NCI-H2196 treated with DMSO at 0.1 percent for 48 hours (cell line): ENCODE measurements around the gene MAN2B1.
A peak's percentile ranks its signal among the peaks of the same experiment; 100 is the strongest.
"Not testable (repeated sequence)": the region's sequence is repeated elsewhere in the genome, so short reads cannot be mapped to it uniquely, and the experiment has no call there.

Source experiments
- DNase-seq: peaks from one replicate; lab custom pipeline; 2025; ENCODE audit not compliant: unreplicated experiment; lab: John Stamatoyannopoulos, UW

Gene MAN2B1

GRCh38 chr19:12689581-12690216 lies 23.2 kb upstream of the MAN2B1 start:
- DNase-seq = no peak

GRCh38 chr19:12689012-12689411 lies 22.5 kb upstream of the MAN2B1 start:
- no peak for DNase-seq

GRCh38 chr19:12687496-12688196 lies 21.1 kb upstream of the MAN2B1 start, which contains the start of gene GNG14:
Gene GNG14, plus strand, starts transcription at chr19:12687998. Its CDS starts 51 bp downstream, at chr19:12688049.
- no peak for DNase-seq

- no peak for DNase-seq
Measured at GRCh38 chr19:12685831-12686230, 19.3 kb upstream of the MAN2B1 start.

- DNase-seq = peak; percentile 99
Measured at GRCh38 chr19:12681074-12681987, 14.8 kb upstream of the MAN2B1 start, which contains the start of gene DHPS. Gene DHPS, minus strand, starts transcription at chr19:12681880. Its CDS starts 114 bp downstream, at chr19:12681766.

- no peak for DNase-seq
Measured at GRCh38 chr19:12680034-12680433, 13.5 kb upstream of the MAN2B1 start.

- not testable (repeated sequence) for DNase-seq
Measured at GRCh38 chr19:12678039-12678438, 11.5 kb upstream of the MAN2B1 start.

- no peak for DNase-seq
Measured at GRCh38 chr19:12676928-12677327, 10.4 kb upstream of the MAN2B1 start.

- DNase-seq = peak; percentile 68
Measured at GRCh38 chr19:12676384-12676792, 9.8 kb upstream of the MAN2B1 start.

- no peak for DNase-seq
Measured at GRCh38 chr19:12675940-12676339, 9.4 kb upstream of the MAN2B1 start.

- no peak for DNase-seq
Measured at GRCh38 chr19:12675399-12675798, 8.9 kb upstream of the MAN2B1 start.

- no peak for DNase-seq
Measured at GRCh38 chr19:12672744-12673143, 6.2 kb upstream of the MAN2B1 start.

- no peak for DNase-seq
Measured at GRCh38 chr19:12670159-12670928, 3.8 kb upstream of the MAN2B1 start.

- peak; percentile 68 for DNase-seq
Measured at GRCh38 chr19:12669270-12670158, 3.0 kb upstream of the MAN2B1 start.

- peak; percentile 10 for DNase-seq
Measured at GRCh38 chr19:12668932-12669269, 2.4 kb upstream of the MAN2B1 start.

- DNase-seq = no peak
Measured at GRCh38 chr19:12668346-12668745, 1.8 kb upstream of the MAN2B1 start.

GRCh38 chr19:12667731-12668302 lies 1.3 kb upstream of the MAN2B1 start:
- no peak for DNase-seq

GRCh38 chr19:12665671-12666264 lies 774 bp downstream of the MAN2B1 start:
- no peak for DNase-seq

- DNase-seq = no peak
Measured at GRCh38 chr19:12665281-12665573, 1.3 kb downstream of the MAN2B1 start.
